Ishikawa (cell line): ENCODE measurements around the gene ANO3.

ENCODE experiments used
- EP300 ChIP-seq: IDR thresholded peaks from 2 replicates; pipeline ENCODE4 v1.6.1; 2012; ENCODE audit warnings: borderline replicate concordance
- RAD21 ChIP-seq: IDR thresholded peaks from 2 replicates; pipeline ENCODE4 v1.6.1; 2012; ENCODE audit warnings: low read depth
- TF ChIP-seq, protein P1 (sequence below): IDR thresholded peaks from 2 replicates; pipeline ENCODE4 v1.6.1; 2012; ENCODE audit warnings: low read depth, mild to moderate bottlenecking

- TF ChIP-seq RAD21 (no peak), EP300 (no peak)
- TF ChIP-seq, protein P1, sequence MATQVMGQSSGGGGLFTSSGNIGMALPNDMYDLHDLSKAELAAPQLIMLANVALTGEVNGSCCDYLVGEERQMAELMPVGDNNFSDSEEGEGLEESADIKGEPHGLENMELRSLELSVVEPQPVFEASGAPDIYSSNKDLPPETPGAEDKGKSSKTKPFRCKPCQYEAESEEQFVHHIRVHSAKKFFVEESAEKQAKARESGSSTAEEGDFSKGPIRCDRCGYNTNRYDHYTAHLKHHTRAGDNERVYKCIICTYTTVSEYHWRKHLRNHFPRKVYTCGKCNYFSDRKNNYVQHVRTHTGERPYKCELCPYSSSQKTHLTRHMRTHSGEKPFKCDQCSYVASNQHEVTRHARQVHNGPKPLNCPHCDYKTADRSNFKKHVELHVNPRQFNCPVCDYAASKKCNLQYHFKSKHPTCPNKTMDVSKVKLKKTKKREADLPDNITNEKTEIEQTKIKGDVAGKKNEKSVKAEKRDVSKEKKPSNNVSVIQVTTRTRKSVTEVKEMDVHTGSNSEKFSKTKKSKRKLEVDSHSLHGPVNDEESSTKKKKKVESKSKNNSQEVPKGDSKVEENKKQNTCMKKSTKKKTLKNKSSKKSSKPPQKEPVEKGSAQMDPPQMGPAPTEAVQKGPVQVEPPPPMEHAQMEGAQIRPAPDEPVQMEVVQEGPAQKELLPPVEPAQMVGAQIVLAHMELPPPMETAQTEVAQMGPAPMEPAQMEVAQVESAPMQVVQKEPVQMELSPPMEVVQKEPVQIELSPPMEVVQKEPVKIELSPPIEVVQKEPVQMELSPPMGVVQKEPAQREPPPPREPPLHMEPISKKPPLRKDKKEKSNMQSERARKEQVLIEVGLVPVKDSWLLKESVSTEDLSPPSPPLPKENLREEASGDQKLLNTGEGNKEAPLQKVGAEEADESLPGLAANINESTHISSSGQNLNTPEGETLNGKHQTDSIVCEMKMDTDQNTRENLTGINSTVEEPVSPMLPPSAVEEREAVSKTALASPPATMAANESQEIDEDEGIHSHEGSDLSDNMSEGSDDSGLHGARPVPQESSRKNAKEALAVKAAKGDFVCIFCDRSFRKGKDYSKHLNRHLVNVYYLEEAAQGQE: no peak
Observed at GRCh38 chr11:26490546-26490945, 158.6 kb downstream of the ANO3 start.
